ENCODE data around the gene PIGS.

DNA sequence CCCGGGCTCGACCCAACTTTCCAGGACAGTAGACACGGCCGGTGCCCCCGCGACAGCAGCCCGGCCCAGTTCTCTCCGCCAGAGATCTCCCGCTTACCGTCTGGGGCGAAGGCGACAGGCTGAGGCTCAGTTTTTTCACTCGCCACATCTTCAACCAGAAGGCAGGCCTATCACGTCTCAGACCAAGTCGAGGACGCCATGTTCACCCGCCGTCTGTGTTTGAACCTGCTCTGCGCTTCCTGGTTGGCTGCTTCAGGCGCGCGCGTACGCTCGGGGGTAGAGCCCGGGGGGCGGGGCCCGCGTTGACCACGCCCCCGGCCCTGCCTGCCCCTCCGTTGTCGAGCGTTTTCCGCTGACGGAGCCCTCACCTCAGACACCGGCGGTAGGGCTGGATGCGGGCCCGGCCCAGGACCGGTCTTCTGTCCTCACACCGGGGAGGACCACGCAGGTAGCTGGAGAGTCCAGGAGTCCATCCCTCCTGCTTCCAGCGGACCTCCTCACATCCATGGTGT is 27.5 kb upstream of the PIGS start, which contains the start of gene SPAG5:
- TF ChIP-seq, protein P1, sequence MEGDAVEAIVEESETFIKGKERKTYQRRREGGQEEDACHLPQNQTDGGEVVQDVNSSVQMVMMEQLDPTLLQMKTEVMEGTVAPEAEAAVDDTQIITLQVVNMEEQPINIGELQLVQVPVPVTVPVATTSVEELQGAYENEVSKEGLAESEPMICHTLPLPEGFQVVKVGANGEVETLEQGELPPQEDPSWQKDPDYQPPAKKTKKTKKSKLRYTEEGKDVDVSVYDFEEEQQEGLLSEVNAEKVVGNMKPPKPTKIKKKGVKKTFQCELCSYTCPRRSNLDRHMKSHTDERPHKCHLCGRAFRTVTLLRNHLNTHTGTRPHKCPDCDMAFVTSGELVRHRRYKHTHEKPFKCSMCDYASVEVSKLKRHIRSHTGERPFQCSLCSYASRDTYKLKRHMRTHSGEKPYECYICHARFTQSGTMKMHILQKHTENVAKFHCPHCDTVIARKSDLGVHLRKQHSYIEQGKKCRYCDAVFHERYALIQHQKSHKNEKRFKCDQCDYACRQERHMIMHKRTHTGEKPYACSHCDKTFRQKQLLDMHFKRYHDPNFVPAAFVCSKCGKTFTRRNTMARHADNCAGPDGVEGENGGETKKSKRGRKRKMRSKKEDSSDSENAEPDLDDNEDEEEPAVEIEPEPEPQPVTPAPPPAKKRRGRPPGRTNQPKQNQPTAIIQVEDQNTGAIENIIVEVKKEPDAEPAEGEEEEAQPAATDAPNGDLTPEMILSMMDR (IDR thresholded peaks at IDR 0.05; ENCODE audit: extremely low read depth in 1 of 2, insufficient read depth in 1 of 2, low read depth in 1 of 2, low read length in 2 of 2), result no peak
- TF ChIP-seq MYC (IDR thresholded peaks at IDR 0.05; ENCODE audit: low read depth, low read length) (no peak), POLR2A (IDR thresholded peaks at IDR 0.05; ENCODE audit: low read depth, low read length) (peak; percentile 77), POLR2AphosphoS5 (IDR thresholded peaks at IDR 0.05; ENCODE audit: insufficient read depth, low read depth, low read length) (peak; percentile 62), EZH2 (IDR thresholded peaks at IDR 0.05; ENCODE audit: borderline replicate concordance, low read depth, low read length, severe bottlenecking) (no peak), GATA2 (IDR thresholded peaks at IDR 0.05; ENCODE audit: insufficient read depth, insufficient read length, low read depth, low read length) (no peak)

All from endothelial cell of umbilical vein (primary cell).